GM19035 (cell line): ENCODE measurements around the gene BEND6.

Experiments used
- ATAC-seq: cut with Tn5 transposase; IDR thresholded peaks from one replicate; pipeline ENCODE4 v1.9.1; 2021; ENCODE audit not compliant: unreplicated experiment

Gene BEND6

GRCh38 chr6:56940463-56940862, 14.4 kb upstream of the BEND6 start:
- ATAC-seq: no peak

GRCh38 chr6:56940977-56941376, 13.9 kb upstream of the BEND6 start:
- no peak for ATAC-seq

DNA sequence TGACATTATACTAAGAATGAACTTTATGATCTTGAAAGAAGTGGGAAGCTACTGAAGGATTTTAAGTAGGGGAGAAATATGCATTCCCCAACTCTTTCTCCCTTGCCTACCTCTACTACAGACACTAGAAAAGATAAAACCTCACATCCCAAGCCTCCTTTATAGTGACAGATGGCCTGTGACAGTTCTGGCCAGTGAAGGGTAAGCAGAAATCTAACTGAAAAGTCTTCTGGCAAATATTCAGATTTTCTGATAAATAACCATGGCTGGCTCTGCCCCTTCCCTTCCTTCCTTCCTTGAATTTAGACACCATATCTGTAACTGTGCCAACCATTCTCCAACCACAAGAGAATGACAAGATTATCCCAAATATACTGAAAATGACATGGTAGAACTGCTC, 10.2 kb upstream of the BEND6 start:
- no peak for ATAC-seq

- ATAC-seq: no peak
Observed at GRCh38 chr6:56946368-56946767, 8.5 kb upstream of the BEND6 start.

GRCh38 chr6:56947924-56948323, 7.0 kb upstream of the BEND6 start:
- ATAC-seq: no peak

GRCh38 chr6:56949265-56949664, 5.6 kb upstream of the BEND6 start:
- ATAC-seq: no peak

GRCh38 chr6:56949925-56950495, 4.9 kb upstream of the BEND6 start:
- no peak for ATAC-seq

DNA sequence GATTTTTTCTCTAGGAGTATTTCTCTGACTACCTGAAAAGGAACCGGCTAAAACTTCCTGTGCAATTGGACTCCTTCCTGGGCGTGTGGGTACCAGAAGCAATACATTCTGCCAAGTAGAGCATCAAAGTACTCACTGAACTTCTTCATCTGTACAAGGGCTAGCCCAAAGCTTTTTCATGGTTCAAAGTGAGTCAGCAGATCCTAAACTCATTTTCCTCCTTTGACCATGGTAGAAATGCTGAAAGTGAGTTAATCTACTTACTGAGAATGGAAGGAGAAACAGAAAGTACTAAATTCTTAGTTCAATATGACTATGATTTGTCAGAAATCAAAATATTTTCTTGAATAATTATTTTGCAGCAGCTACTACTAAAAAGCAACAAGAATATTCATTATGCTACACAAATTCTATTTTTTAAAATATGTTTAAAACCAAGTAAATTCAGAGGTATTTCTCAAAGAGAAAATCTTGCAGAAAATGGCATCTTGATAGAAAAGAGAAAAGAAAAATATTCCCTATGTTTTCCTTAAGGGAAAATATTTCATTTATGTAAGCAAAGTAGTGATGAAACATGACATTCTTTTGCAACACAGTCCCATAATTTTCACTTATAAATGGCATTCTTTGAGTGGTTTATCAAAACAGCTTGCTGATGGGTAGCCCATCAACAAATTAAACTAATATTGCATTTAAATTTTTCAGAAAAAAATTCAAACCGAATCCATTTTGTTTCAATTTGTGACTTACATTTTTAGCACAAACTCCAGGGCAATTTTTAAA, 3.7 kb upstream of the BEND6 start:
- ATAC-seq: no peak

DNA sequence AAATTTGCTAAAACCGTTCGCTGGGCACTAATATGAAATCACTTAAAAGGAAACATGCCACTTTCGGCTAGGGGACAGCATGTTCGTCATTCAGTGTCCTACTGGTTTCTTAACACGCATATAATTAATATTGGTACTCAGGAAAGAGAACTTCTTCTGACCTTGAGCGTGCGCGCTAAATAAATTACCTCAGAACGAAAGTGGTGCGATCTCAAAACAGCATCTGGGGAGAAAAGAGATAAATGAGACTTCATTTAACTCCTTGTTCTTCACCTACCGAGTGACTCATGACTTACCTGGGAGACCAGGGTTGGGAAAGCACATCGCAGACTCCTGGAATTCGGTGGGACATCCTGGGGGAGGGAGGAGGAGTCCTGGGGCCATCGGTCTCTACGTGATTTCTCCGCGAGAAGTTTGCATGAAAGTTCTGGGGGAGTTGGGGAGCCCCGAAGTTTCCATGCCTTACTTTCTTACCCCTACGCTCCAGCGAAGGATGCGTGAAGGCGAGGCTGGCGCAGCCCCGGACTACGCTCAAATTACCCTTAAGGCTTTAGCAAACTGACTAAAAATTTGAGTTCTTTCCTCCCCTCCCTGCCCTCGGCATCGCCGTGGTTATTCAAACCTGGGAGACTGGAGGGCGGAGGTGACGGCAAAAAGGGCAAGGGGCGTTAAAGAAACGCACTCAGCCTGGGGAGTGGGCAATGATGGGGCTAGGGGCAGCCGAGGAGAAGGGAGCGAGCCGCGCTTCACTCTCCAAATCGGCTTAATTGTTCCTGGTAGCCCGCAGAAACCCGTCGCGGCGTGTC, 1.1 kb upstream of the BEND6 start:
- no peak for ATAC-seq

DNA sequence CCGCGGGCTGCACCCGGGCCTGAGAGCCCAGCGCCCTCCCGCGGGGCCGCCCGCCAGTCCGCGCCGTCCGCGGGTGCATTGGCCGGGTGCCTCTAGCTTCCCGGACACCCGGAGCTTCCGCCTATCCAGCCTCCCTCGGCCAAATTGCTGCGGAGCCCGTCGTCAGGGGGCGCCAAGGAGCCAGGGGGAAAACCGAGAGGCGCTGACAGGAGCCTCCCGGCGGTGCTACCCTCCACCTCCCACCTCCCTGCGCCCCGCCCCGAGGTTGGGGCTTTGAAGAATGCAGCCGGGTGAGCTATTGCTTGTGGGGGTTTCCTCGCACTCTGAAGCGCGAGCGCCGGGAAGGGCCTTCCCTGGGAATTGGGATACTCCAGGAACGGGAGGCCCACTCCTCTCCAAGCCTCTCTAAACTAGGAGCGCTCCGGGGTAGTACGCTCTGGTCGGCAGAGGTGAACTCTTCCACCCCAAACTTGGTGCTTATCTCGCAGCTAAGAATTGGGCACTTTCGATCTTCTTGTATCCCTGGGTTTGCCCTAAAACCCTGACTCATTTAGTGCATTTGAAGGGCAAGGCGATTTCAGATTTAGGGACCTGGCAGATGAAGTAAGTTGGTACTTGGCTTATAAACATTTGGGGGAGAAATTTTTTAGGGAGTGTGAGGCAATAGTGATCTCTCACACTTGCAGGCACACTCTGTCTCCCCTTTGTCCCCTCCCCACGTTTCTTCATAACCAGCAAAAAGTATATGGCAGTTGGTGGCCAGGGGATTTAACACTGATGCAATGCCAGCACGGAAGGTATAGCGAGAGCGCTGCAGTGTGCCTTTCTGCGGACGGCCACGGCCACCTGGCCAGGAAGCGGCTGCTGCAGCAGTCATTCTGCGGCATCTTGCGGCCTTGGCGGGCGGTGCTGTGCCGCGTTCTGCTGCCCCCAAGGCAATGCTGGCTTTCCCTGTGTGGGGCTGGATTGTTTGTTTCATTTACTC, 556 bp downstream of the BEND6 start:
- peak; percentile 63 for ATAC-seq

- no peak for ATAC-seq
Observed at GRCh38 chr6:56956491-56956890, 1.6 kb downstream of the BEND6 start.

GRCh38 chr6:56957856-56958255, 2.9 kb downstream of the BEND6 start:
- ATAC-seq: no peak

GRCh38 chr6:56958481-56958880, 3.6 kb downstream of the BEND6 start:
- no peak for ATAC-seq

DNA sequence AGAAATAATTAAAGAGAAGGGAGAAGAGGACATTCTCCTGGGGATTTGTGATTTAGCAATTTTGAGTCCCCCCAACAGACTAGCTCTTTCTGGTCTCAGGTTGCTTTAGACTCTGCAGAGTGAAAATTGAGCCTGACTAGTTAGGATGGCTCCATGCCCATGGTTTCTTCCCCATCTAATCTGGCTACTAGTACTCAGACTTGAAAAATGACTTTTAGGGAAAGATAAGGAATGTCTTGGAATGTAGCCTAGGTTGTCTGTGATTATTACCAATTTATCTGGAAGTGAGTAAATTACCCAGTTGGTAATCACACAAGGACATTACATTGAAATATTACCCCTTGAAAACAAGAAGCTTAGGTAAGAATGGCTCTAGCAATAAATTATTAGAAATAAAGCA, 4.2 kb downstream of the BEND6 start:
- no peak for ATAC-seq

DNA sequence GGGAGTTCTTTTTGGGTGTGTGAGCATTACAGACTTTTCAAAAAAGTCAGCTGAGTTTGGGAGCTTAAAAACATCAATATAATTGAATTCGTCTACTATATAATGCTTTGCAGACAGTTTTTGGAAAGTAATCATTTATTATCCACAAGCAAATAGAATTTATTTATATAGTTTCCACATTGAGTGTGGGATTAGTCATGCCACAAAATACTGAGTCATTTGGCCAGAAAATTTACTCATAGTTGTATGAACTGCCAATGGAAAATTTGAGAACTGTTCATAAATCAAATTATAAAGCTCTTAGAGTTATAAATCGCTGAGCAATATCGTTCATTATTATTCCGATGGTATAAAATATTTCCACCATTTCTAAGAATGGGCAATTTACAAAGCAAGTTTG, 5.0 kb downstream of the BEND6 start:
- no peak for ATAC-seq

DNA sequence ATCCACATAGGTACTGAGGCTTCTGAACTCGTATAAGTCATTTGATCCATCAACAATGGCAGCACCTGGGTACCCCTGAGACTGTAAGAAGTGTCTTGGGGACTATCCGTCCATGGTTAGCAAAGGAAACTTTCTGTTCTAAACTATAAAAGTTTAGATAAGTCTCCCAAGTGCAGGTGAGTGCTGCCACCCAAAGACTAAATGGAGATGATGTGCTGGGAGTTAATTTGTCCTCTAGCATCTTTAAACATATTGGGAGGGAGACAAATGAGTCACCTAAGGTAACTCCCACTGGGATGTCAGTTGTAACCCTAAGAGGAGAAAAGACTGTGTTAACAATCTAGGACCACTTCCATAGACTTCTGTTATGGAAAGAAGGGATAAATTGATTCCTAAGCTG, 6.2 kb downstream of the BEND6 start:
- ATAC-seq: no peak

DNA sequence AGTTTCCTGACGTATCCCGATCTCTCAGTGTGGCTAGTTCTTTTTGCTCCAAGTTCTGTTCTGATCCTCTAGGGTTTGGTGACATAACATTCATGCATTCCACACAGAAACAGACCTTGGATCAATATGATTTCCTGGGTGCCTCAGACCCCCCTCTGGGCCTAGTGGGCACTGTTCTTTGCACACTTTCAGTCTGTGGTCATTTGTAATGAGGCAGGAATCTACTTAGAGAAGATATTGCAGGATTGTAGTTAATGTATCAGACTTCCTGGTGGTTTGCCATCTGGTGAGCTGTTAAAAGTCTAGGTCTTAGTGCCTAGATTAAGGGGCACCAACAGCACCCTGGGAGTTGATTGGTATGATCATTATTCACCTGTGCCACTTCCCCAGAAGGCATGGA, 7.5 kb downstream of the BEND6 start:
- ATAC-seq: no peak

DNA sequence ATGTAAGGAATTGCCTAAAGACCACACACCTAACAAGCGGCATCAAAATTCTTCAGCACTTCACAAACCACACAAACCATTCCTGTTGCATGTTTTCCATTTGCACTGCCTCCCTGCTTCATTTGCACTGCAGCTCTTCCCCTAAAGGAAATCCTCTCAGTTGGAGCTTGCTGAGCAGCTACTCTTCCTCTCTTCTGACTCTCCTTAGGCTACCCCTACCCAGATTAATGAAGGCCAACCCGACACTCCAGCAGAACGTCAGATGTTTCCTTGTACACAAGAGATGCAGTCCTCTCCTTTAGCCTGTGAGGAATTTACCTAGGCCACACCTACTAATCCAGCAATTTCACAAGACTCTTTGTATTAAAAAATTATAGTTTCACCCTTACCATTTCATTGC, 8.1 kb downstream of the BEND6 start:
- no peak for ATAC-seq

DNA sequence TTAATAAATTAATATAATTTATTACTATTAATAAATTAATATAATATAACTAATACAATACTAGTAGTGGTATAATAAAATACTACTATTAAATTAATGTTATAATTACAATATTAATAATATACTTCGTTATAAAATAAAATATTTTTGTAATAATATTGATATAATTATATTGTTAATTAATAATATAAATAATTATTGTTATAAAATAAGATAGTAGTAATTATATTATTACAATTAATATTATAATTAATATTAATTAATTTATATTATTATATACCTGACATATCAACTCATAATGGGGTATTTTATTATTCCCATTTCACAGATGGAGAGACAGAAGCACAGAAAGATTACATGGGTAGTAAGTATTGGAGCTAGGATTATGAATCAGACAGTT, 8.9 kb downstream of the BEND6 start:
- no peak for ATAC-seq

- no peak for ATAC-seq
Observed at GRCh38 chr6:56965126-56965525, 10.2 kb downstream of the BEND6 start.

DNA sequence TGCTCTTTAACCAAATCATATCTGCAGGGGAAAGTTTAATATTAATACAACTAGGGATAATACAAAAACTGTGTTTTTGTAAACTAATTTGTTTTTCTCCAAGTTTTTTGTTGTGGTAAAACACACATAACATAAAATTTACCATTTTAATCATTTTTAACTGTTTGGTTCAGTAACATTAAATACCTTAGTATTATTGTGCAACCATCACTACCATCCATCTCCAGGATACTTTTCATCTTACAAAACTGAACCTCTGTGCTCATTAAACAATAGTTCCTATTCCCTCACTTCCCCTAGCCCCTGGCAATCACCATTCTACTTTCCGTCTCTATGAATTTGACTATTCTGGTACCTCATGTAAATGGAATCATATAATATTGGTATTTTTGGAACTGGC, 15.9 kb downstream of the BEND6 start:
- ATAC-seq: no peak
